MM.1S (cell line): ENCODE data around the gene NCK1.

Experiments
- DNase-seq: peaks from one replicate; pipeline ENCODE4 v3.0.0-alpha.2; 2015
- H2AFZ ChIP-seq: fragments of 300-600 bp; sonication (generic); 2 replicates; pipeline ENCODE4 v1.6.0; 2016; ENCODE audit warnings: antibody characterized with exemption, low read length
- H3F3A ChIP-seq: fragments of 300-600 bp; sonication (generic); 2 replicates; pipeline ENCODE4 v1.6.1; 2016; ENCODE audit warnings: mild to moderate bottlenecking, antibody characterized with exemption, low read length, moderate library complexity, mixed read lengths; ENCODE audit not compliant: insufficient read depth
- H3K27ac ChIP-seq: fragments of 300-600 bp; sonication (generic); 2 replicates; pipeline ENCODE4 v1.5.1; 2016; ENCODE audit warnings: mild to moderate bottlenecking, low read length
- H3K27me3 ChIP-seq: fragments of 300-600 bp; sonication (generic); replicated peaks from 2 replicates; pipeline ENCODE4 v1.6.0; 2016; ENCODE audit warnings: low read length; ENCODE audit not compliant: insufficient read depth
- H3K36me3 ChIP-seq: fragments of 300-600 bp; sonication (generic); replicated peaks from 2 replicates; pipeline ENCODE4 v1.6.1; 2016; ENCODE audit warnings: mild to moderate bottlenecking, low read length, mixed read lengths; ENCODE audit not compliant: insufficient read depth
- H3K4me1 ChIP-seq: fragments of 300-600 bp; sonication (generic); 2 replicates; pipeline ENCODE4 v1.6.1; 2016; ENCODE audit warnings: low read length, mixed read lengths
- H3K4me2 ChIP-seq: fragments of 300-600 bp; sonication (generic); 2 replicates; pipeline ENCODE4 v1.6.0; 2016; ENCODE audit warnings: low read depth, low read length
- H3K4me3 ChIP-seq: fragments of 300-600 bp; sonication (generic); 2 replicates; pipeline ENCODE4 v1.5.1; 2016; ENCODE audit warnings: low read length, mixed read lengths
- H3K79me2 ChIP-seq: fragments of 300-600 bp; sonication (generic); 2 replicates; pipeline ENCODE4 v1.6.1; 2016; ENCODE audit warnings: mixed run types, low read length, mixed read lengths
- H3K9ac ChIP-seq: fragments of 300-600 bp; sonication (generic); 2 replicates; pipeline ENCODE4 v1.6.1; 2016; ENCODE audit warnings: low read length, mixed read lengths
- H3K9me2 ChIP-seq: fragments of 300-600 bp; sonication (generic); replicated peaks from 2 replicates; pipeline ENCODE4 v1.6.1; 2016; ENCODE audit warnings: mild to moderate bottlenecking, low read length, mixed read lengths; ENCODE audit not compliant: insufficient read depth
- H3K9me3 ChIP-seq: fragments of 300-600 bp; sonication (generic); replicated peaks from 2 replicates; pipeline ENCODE4 v1.6.1; 2016; ENCODE audit warnings: mild to moderate bottlenecking, low read length, mixed read lengths; ENCODE audit not compliant: insufficient read depth
- H4K20me1 ChIP-seq: fragments of 300-600 bp; sonication (generic); 2 replicates; pipeline ENCODE4 v1.6.1; 2016; ENCODE audit warnings: mild to moderate bottlenecking, low read length, moderate library complexity, mixed read lengths; ENCODE audit not compliant: insufficient read depth
- EZH2 ChIP-seq: fragments of 300-600 bp; sonication (generic); optimal IDR thresholded peaks from 2 replicates; pipeline ENCODE3; 2017; ENCODE audit warnings: low read depth, mild to moderate bottlenecking, antibody characterized with exemption, low read length, mixed read lengths
- EZH2phosphoT487 ChIP-seq: fragments of 300-600 bp; sonication (generic); IDR thresholded peaks from 2 replicates; pipeline ENCODE4 v1.6.1; 2018; ENCODE audit warnings: antibody characterized with exemption, low read length
- TF ChIP-seq, protein P1 (sequence below): fragments of 300-600 bp; sonication (generic); IDR thresholded peaks from 2 replicates; pipeline ENCODE4 v1.5.1; 2016; ENCODE audit warnings: antibody characterized with exemption, low read length, mixed read lengths

Gene NCK1

DNA sequence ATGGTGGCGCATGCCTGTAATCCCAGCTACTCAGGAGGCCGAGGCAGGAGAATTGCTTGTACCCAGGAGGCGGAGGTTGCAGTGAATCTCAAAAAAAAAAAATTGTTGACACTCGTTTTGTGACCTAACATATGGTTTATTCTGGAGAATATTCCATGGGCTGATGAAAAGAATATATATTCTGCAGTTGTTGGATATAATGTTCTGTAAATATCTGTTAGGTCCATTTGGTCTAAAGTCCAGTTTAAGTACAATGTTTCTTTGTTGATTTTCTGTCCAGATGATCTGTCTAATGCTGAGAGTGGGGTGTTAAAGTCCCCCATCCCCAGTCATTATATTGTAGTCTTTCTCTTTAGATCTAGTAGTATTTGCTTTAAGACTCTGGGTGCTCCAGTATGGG is 111.3 kb downstream of the NCK1 start:
- H3K9ac ChIP-seq = no peak overlapping the region
- TF ChIP-seq EZH2phosphoT487 = no peak
- no peak for TF ChIP-seq EZH2
- TF ChIP-seq, protein P1, sequence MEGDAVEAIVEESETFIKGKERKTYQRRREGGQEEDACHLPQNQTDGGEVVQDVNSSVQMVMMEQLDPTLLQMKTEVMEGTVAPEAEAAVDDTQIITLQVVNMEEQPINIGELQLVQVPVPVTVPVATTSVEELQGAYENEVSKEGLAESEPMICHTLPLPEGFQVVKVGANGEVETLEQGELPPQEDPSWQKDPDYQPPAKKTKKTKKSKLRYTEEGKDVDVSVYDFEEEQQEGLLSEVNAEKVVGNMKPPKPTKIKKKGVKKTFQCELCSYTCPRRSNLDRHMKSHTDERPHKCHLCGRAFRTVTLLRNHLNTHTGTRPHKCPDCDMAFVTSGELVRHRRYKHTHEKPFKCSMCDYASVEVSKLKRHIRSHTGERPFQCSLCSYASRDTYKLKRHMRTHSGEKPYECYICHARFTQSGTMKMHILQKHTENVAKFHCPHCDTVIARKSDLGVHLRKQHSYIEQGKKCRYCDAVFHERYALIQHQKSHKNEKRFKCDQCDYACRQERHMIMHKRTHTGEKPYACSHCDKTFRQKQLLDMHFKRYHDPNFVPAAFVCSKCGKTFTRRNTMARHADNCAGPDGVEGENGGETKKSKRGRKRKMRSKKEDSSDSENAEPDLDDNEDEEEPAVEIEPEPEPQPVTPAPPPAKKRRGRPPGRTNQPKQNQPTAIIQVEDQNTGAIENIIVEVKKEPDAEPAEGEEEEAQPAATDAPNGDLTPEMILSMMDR = no peak

DNA sequence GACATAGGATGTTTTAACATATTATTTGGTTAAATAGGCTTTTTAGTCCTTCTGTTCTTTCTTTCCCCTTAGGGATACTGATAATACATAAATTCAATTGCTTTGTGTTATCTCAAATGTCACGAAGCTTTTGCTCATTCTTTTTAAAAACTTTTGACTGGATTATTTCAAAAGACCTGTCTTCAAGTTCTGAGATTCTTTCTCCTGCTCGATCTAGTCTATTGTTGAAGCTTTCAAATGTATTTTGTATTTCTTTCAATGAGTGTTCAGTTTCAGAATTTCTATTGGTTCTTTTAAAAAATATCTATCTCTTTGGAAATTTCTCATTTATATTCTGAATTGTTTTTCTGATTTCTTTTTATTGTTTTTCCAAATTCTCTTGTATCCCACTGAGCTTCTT is 112.7 kb downstream of the NCK1 start:
- Histone ChIP-seq H4K20me1 (no peaks in the 10 kb centered on the region), H3K9me2 (no peaks in the 10 kb centered on the region), H3K4me1 (no peaks in the 10 kb centered on the region), H3K36me3 (no peaks in the 10 kb centered on the region), H3F3A (no peaks in the 10 kb centered on the region), H3K27ac (no peak overlapping the region), H3K4me2 (no peak overlapping the region), H3K9ac (no peak overlapping the region), H3K4me3 (no peak overlapping the region), H2AFZ (no peak overlapping the region), H3K27me3 (no peaks in the 10 kb centered on the region), H3K9me3 (no peaks in the 10 kb centered on the region), H3K79me2 (no peaks in the 10 kb centered on the region)
- no peak for DNase-seq
- TF ChIP-seq, protein P1 = no peak
- TF ChIP-seq EZH2phosphoT487 (no peak), EZH2 (no peak)

More for the DNA sequence above, 111.3 kb downstream of the NCK1 start:
- Histone ChIP-seq H3K36me3 (no peaks in the 10 kb centered on the region), H3K4me3 (no peak overlapping the region), H3F3A (no peaks in the 10 kb centered on the region), H3K27me3 (no peaks in the 10 kb centered on the region), H3K4me1 (no peaks in the 10 kb centered on the region), H3K9me2 (no peaks in the 10 kb centered on the region), H3K9me3 (no peaks in the 10 kb centered on the region), H2AFZ (no peak overlapping the region), H4K20me1 (no peaks in the 10 kb centered on the region), H3K4me2 (no peak overlapping the region), H3K27ac (no peak overlapping the region), H3K79me2 (no peaks in the 10 kb centered on the region)
- no peak for DNase-seq

DNA sequence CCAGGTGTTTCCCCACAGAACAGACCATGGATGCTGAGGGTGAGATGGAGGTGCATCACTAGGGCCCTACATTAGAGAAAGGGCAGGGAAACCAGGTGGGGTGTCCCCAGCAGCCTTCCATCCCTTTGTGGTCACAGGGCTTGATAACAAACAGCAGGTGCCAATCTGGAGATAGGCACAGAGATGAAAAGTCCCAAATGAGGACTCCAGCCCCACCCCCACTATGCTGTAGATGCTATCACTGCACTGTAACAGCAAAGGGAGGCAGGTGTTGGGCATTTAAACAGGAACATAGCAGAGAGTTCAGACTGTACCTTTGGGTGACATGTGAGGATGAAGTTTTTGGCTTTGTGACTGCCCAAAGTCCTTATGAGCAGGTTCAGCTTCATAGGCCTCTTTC is 117.2 kb downstream of the NCK1 start:
- Histone ChIP-seq H3K79me2 (no peaks in the 10 kb centered on the region), H3F3A (no peaks in the 10 kb centered on the region), H3K36me3 (no peaks in the 10 kb centered on the region), H3K4me2 (no peak overlapping the region), H3K9me2 (no peaks in the 10 kb centered on the region), H4K20me1 (no peaks in the 10 kb centered on the region), H3K9me3 (no peaks in the 10 kb centered on the region), H3K27me3 (no peaks in the 10 kb centered on the region), H3K4me3 (no peak overlapping the region), H3K9ac (no peak overlapping the region), H2AFZ (no peak overlapping the region), H3K27ac (no peak overlapping the region), H3K4me1 (no peaks in the 10 kb centered on the region)
- TF ChIP-seq EZH2 (no peak), EZH2phosphoT487 (no peak)
- TF ChIP-seq, protein P1 = no peak
- DNase-seq = no peak
